ENCODE data around the gene LLGL2.

LLGL2 gene

DNA sequence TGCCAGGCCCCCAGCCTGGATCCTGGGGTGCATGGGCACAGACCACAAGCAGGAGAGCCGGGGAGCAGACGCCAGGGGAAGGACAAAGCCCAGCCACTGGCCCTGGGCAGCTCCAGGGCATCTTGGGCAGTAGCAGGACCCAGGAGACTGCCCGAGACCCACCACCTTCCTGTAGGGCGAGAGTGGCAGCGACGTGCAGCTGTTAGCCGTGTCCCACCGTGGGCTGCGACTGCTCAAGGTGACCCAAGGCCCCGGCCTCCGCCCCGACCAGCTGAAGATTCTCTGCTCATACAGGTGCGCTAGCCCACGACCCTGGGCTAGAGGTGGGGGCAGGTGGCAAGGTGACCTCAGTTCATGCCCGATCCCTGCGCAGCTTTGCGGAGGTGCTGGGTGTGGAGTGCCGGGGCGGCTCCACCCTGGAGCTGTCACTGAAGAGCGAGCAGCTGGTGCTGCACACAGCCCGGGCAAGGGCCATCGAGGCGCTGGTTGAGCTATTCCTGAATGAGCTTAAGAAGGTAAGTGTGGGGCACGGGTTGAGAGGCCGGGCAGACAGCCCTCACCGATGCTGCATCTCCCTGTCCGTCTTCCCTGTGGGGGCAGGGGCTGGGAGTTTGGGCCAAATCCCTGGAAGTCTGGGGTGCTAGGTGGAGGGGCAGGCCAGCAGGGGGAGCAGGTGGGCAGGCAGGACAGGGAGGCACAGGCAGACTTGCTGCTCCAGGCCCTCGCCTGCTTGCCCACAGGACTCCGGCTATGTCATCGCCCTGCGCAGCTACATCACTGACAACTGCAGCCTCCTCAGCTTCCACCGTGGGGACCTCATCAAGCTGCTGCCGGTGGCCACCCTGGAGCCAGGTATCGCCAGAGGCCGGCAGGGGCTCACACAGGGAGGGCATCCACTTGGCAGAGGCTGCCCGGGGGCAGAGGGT, 94.3 kb downstream of the LLGL2 start:
- no peak for DNase-seq

GRCh38 chr17:75621489-75621888, 96.0 kb downstream of the LLGL2 start:
- no peak for DNase-seq

DNA sequence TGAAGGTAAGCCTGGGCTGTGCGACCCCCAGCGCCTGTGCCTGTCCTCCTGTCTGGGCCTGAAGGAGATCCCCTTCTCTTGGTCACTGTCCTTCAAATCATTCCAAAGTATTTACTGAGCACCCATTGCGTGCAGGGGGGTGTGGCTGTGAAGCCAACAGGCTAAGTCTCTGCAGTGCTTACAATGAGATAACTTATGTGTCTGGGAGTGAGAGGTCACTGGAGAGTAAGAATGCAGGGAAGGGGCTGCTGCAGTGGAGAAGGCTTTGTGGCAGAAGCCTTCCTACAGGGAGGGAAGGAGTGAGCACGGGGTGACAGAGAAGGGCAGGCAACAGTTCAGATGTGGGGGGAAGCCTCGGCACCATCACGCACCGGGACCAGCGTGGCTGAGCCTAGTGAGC, 96.6 kb downstream of the LLGL2 start:
- DNase-seq, result no peak

GRCh38 chr17:75622771-75623273, 97.3 kb downstream of the LLGL2 start:
- DNase-seq, result no peak

DNA sequence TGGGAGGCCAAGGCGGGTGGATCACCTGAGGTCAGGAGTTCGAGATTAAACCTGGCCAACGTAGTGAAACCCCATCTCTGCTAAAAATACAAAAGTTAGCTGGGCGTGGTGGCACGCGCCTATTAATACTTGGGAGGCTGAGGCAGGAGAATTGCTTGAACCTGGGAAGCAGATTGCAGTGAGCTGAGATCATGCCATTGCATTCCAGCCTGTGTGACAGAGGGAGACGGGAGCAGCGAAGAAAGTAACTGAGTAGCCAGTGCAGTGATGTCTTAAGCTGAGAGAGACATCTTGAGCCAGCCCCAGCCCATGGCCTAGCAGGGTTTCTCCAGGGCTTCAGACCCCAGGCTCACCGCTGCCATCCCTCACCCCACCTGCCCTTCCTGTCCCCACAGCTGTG, 97.9 kb downstream of the LLGL2 start:
- DNase-seq, result no peak

DNA sequence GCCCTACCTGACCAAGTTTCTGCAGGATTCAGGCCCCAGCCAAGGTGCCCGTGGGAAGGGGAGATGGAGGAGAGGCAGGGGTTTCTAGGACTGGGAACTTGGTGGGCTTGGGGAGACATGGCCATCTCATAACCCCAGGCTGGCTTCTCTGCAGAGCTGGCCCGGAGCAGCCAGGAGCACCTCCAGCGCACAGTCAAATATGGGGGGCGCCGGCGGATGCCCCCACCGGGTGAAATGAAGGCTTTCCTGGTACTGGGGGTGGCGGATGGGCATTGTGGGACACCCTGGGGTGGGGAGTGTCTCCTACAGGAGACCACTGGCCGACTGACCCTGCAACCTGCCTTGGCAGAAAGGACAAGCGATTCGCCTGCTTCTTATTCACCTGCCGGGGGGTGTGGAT, 98.5 kb downstream of the LLGL2 start:
- no peak for DNase-seq

Measured in activated gamma-delta T cell (primary cell).